Endothelial cell of umbilical vein (primary cell): ENCODE measurements around the gene DNMT3B. TPM values are rescaled to one million over a fixed set of nuclear protein-coding genes. Genes with fewer than 3 reads are reported as not detected.

Source experiments
- BruUV-seq: library from RNA; stranded (reverse); fragments of 400-500 nt; replicated peaks from 2 replicates; lab custom pipeline; 2021; lab: Mats Ljungman, UMichigan
- CTCF ChIA-PET: fragments of 300-600, 350-600 bp; sonication (Branson Sonifier 250); formaldehyde crosslinking; loops from one replicate; lab custom pipeline; 2021; ENCODE audit warnings: antibody characterized with exemption, inconsistent platforms; lab: Charles Lee
- POLR2A ChIA-PET: fragments of 300-600, 350-600 bp; sonication (Branson Sonifier 250); formaldehyde crosslinking; loops from one replicate; lab custom pipeline; 2021; ENCODE audit warnings: antibody characterized with exemption, inconsistent platforms; lab: Charles Lee
- DNase-seq: peaks from one replicate; pipeline ENCODE4 v3.0.0-alpha.2; 2011; ENCODE audit warnings: low read depth, low spot score
- FAIRE-seq: peaks from 2 replicates; lab custom pipeline; 2011; peaks lifted over from hg19 to GRCh38; lab: Jason Lieb, UNC
- H2AFZ ChIP-seq: 2 replicates; pipeline ENCODE4 v1.6.0; 2012; ENCODE audit warnings: low read depth, low read length, control low read depth, inconsistent platforms
- H3K27ac ChIP-seq: 2 replicates; pipeline ENCODE4 v1.5.1; 2011; ENCODE audit warnings: low read depth, mild to moderate bottlenecking, control low read depth, low read length, moderate library complexity; ENCODE audit not compliant: insufficient read depth
- H3K27me3 ChIP-seq, 2 experiments: 2 replicates each; pipeline versions ENCODE4 v1.6.0 to v1.6.1; 2011; ENCODE audit warnings: low read length in 2 of 2, mixed read lengths in 1 of 2; ENCODE audit not compliant: control insufficient read depth in 2 of 2, insufficient read depth in 2 of 2
- H3K36me3 ChIP-seq, 2 experiments: 2 replicates in 1 of 2; 3 replicates in 1 of 2; pipeline ENCODE4 v1.5.1; 2011; ENCODE audit warnings: low read length in 2 of 2, mild to moderate bottlenecking in 1 of 2, moderate library complexity in 1 of 2; ENCODE audit not compliant: control insufficient read depth in 2 of 2, insufficient read depth in 2 of 2; ENCODE audit errors: extremely low read depth in 1 of 2
- H3K4me1 ChIP-seq: 3 replicates; pipeline ENCODE4 v1.5.1; 2011; ENCODE audit warnings: mild to moderate bottlenecking, low read length; ENCODE audit not compliant: control insufficient read depth, insufficient read depth; ENCODE audit errors: extremely low read depth
- H3K4me2 ChIP-seq: 2 replicates; pipeline ENCODE4 v1.6.1; 2011; ENCODE audit warnings: low read length, control low read depth, mixed read lengths; ENCODE audit not compliant: insufficient read depth
- H3K4me3 ChIP-seq, 3 experiments: fragments of 200-600 bp in 1 of 3; sonication (generic), shearing (Covaris generic) in 1 of 3; replicated peaks in 1 of 3; 2 replicates each; pipeline ENCODE4 v1.5.1; 2011 to 2016; ENCODE audit warnings: control low read depth in 3 of 3, low read length in 3 of 3, mild to moderate bottlenecking in 2 of 3, inconsistent platforms in 1 of 3, low read depth in 1 of 3, moderate library complexity in 1 of 3; ENCODE audit not compliant: insufficient read depth in 1 of 3
- H3K79me2 ChIP-seq: 2 replicates; pipeline ENCODE4 v1.6.0; 2012; ENCODE audit warnings: low read length, inconsistent platforms; ENCODE audit not compliant: control insufficient read depth, insufficient read depth
- H3K9ac ChIP-seq: replicated peaks from 2 replicates; pipeline ENCODE3; 2011; ENCODE audit warnings: low read length, control low read depth; ENCODE audit not compliant: insufficient read depth; ENCODE audit errors: extremely low read depth
- H3K9me1 ChIP-seq: replicated peaks from 3 replicates; pipeline ENCODE4 v1.6.0; 2011; ENCODE audit warnings: mild to moderate bottlenecking, low read length; ENCODE audit not compliant: control insufficient read depth, insufficient read depth; ENCODE audit errors: extremely low read depth
- H3K9me3 ChIP-seq: replicated peaks from 2 replicates; pipeline ENCODE4 v1.5.1; 2012; ENCODE audit warnings: low read length, inconsistent platforms; ENCODE audit not compliant: control insufficient read depth, insufficient read depth
- H4K20me1 ChIP-seq: replicated peaks from 2 replicates; pipeline ENCODE3; 2011; ENCODE audit warnings: mild to moderate bottlenecking, low read length; ENCODE audit not compliant: control insufficient read depth, insufficient read depth; ENCODE audit errors: extremely low read depth
- CTCF ChIP-seq, 2 donors: IDR thresholded peaks; 1 replicate in 1 of 2; 2 replicates in 1 of 2; pipeline ENCODE4 v1.5.1; 2011; ENCODE audit warnings: low read length in 2 of 2, mild to moderate bottlenecking in 2 of 2, moderate library complexity in 2 of 2, control low read depth in 1 of 2, inconsistent platforms in 1 of 2, low read depth in 1 of 2; ENCODE audit not compliant: insufficient read depth in 1 of 2; ENCODE audit errors: extremely low read depth in 1 of 2
- EZH2 ChIP-seq: IDR thresholded peaks from 2 replicates; pipeline ENCODE4 v1.6.1; 2012; ENCODE audit warnings: borderline replicate concordance, low read depth, mild to moderate bottlenecking, moderate library complexity, low read length, inconsistent platforms; ENCODE audit not compliant: severe bottlenecking
- FOS ChIP-seq: IDR thresholded peaks from 2 replicates; pipeline ENCODE4 v1.6.1; 2011; ENCODE audit warnings: mild to moderate bottlenecking, low read length, moderate library complexity, borderline replicate concordance; ENCODE audit not compliant: insufficient read depth
- GATA2 ChIP-seq: IDR thresholded peaks from 2 replicates; pipeline ENCODE4 v1.7.0; 2011; ENCODE audit warnings: low read depth, mild to moderate bottlenecking, moderate library complexity, mixed read lengths, low read length; ENCODE audit not compliant: insufficient read length, insufficient read depth
- JUN ChIP-seq: IDR thresholded peaks from 2 replicates; pipeline ENCODE4 v1.6.1; 2011; ENCODE audit warnings: borderline replicate concordance, low read depth; ENCODE audit not compliant: insufficient read length, insufficient read depth
- MYC ChIP-seq: IDR thresholded peaks from one replicate; pipeline ENCODE4 v1.6.1; 2011; ENCODE audit warnings: mild to moderate bottlenecking, low read depth, low read length
- POLR2A ChIP-seq: IDR thresholded peaks from 2 replicates; pipeline ENCODE4 v1.6.1; 2012; ENCODE audit warnings: low read depth, mild to moderate bottlenecking, control low read depth, low read length
- POLR2AphosphoS5 ChIP-seq: IDR thresholded peaks from 2 replicates; pipeline ENCODE4 v1.6.1; 2012; ENCODE audit warnings: low read depth, mild to moderate bottlenecking, control low read depth, low read length, moderate library complexity; ENCODE audit not compliant: insufficient read depth
- dilution Hi-C: fragments of 300-500 bp; cut with MboI; formaldehyde crosslinking; loops from one replicate; pipeline ENCODE4 v1.15.0; 2019; ENCODE audit warnings: low sequenced_read_pairs; ENCODE audit not compliant: extremely low pct_ligation_motif_present
- intact Hi-C: fragments of 100-400 bp; cut with micrococcal nuclease; formaldehyde crosslinking; loops from one replicate; pipeline ENCODE4 v1.10.0; 2022
- polyA plus RNA-seq, 4 experiments: library from polyadenylated mRNA; depleted of rRNA in 3 of 4; stranded (reverse) in 3 of 4; unstranded in 1 of 4; fragments of >200 nt; gene quantifications; 2 replicates each; pipeline versions ENCODE4 v1.2.1 to v1.2.3, GENCODE V29; 2011 to 2012; ENCODE audit warnings: missing spikeins in 1 of 4
- total RNA-seq: library from RNA; stranded (reverse); gene quantifications from 2 replicates; pipeline ENCODE4 v1.2.3, GENCODE V29; 2021
- TF ChIP-seq, protein P1 (sequence below): IDR thresholded peaks from 2 replicates; pipeline ENCODE4 v1.6.1; 2011; ENCODE audit not compliant: insufficient read depth, insufficient read length

Gene DNMT3B
- total and polyA plus RNA-seq, 2 donors (not counting 3 experiments of a cell fraction or from before 2014, with no cell fraction given), result 3.6 to 6.8 TPM

DNA sequence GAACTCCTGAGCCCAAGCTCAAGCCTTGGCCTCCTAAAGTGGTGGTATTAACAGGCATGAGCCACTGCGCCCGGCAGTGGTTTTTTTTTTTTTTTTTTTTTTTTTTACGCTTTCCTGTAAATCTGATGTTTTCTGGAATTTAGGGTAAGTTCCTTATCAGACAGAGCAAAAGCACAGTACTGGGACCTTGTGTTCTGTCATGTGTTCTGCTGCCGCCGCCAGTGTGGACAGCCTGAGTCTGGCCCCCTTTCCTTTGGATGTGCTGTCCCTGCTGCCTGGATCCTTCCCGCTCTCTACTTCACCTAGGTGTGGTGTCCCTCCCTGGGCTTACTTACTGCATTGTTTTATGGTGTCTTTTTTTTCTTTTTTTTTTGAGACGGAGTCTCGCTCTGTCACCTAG lies 11.7 kb downstream of the DNMT3B start:
- Histone ChIP-seq H3K9me1 (no peaks in the 10 kb centered on the region), H4K20me1 (no peaks in the 10 kb centered on the region), H3K4me2 (no peak overlapping the region), H3K79me2 (no peaks in the 10 kb centered on the region), H3K4me3 (no peak overlapping the region), H3K27ac (no peak overlapping the region), H3K4me1 (no peaks in the 10 kb centered on the region), H3K27me3 (no peaks in the 10 kb centered on the region), H3K36me3 (no peaks in the 10 kb centered on the region), H3K9ac (no peak overlapping the region), H3K9me3 (no peaks in the 10 kb centered on the region), H2AFZ (no peak overlapping the region)
- DNase-seq, result no peak
- no TSS peak for BruUV-seq
- TF ChIP-seq FOS, result no peak
- TF ChIP-seq JUN, result no peak
- TF ChIP-seq POLR2AphosphoS5, result no peak
- no peak for TF ChIP-seq MYC
- no peak for TF ChIP-seq GATA2
- no peak for TF ChIP-seq EZH2
- TF ChIP-seq, protein P1, sequence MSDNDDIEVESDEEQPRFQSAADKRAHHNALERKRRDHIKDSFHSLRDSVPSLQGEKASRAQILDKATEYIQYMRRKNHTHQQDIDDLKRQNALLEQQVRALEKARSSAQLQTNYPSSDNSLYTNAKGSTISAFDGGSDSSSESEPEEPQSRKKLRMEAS, result no peak
- no peak for TF ChIP-seq POLR2A
- TF ChIP-seq CTCF (IDR thresholded peaks at IDR 0.05; ENCODE audit: extremely low read depth in 1 of 2, insufficient read depth in 1 of 2, low read depth in 1 of 2, low read length in 2 of 2), result no peak
- ChIA-PET CTCF (interaction anchor here (0.7 kb wide), 1 partner anchor 70 kb away, joined by 3 read pairs; no protein-coding TSS in a partner anchor), POLR2A (no interaction called here)
- no peak for FAIRE-seq
- dilution Hi-C loops, result no loop called here
- intact Hi-C loops, result no loop called here
